ENCODE measurements around the gene MAP4K1.

Gene MAP4K1

DNA sequence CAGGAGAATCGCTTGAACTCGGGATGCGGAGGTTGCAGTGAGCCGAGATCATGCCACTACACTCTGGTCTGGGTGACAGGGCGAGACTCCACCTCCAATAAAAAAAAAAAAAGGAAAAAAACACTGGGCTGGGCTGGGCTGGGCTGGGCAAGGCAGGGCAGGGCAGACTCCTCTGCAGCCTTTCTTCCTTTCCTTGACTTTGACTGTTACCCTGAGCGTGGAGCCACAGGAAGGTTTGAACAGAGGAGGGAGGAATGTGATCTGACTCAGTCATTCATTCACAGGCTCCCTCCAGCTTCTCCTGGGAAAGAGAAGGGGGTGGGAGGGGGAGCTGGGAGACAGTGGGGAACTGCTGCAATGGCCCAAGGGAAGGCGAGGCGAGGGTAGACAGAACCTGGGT is 27.0 kb upstream of the MAP4K1 start:
- TF ChIP-seq, protein P1, sequence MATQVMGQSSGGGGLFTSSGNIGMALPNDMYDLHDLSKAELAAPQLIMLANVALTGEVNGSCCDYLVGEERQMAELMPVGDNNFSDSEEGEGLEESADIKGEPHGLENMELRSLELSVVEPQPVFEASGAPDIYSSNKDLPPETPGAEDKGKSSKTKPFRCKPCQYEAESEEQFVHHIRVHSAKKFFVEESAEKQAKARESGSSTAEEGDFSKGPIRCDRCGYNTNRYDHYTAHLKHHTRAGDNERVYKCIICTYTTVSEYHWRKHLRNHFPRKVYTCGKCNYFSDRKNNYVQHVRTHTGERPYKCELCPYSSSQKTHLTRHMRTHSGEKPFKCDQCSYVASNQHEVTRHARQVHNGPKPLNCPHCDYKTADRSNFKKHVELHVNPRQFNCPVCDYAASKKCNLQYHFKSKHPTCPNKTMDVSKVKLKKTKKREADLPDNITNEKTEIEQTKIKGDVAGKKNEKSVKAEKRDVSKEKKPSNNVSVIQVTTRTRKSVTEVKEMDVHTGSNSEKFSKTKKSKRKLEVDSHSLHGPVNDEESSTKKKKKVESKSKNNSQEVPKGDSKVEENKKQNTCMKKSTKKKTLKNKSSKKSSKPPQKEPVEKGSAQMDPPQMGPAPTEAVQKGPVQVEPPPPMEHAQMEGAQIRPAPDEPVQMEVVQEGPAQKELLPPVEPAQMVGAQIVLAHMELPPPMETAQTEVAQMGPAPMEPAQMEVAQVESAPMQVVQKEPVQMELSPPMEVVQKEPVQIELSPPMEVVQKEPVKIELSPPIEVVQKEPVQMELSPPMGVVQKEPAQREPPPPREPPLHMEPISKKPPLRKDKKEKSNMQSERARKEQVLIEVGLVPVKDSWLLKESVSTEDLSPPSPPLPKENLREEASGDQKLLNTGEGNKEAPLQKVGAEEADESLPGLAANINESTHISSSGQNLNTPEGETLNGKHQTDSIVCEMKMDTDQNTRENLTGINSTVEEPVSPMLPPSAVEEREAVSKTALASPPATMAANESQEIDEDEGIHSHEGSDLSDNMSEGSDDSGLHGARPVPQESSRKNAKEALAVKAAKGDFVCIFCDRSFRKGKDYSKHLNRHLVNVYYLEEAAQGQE (IDR thresholded peaks at IDR 0.05; ENCODE audit: low read depth) = no peak
- TF ChIP-seq TEAD4 (IDR thresholded peaks at IDR 0.05) = no peak
- TF ChIP-seq EP300 (IDR thresholded peaks at IDR 0.05; ENCODE audit: borderline replicate concordance) = no peak
- TF ChIP-seq CREB1 (IDR thresholded peaks at IDR 0.05; ENCODE audit: low read depth) = no peak
- TF ChIP-seq TCF12 (IDR thresholded peaks at IDR 0.05; ENCODE audit: low read depth) = no peak
- TF ChIP-seq FOXM1 (IDR thresholded peaks at IDR 0.05; ENCODE audit: borderline replicate concordance, low read depth) = no peak
- TF ChIP-seq, protein P2, sequence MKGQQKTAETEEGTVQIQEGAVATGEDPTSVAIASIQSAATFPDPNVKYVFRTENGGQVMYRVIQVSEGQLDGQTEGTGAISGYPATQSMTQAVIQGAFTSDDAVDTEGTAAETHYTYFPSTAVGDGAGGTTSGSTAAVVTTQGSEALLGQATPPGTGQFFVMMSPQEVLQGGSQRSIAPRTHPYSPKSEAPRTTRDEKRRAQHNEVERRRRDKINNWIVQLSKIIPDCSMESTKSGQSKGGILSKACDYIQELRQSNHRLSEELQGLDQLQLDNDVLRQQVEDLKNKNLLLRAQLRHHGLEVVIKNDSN (IDR thresholded peaks at IDR 0.05) = no peak
- TF ChIP-seq YY1 (IDR thresholded peaks at IDR 0.05; ENCODE audit: low read depth) = no peak
- no peak for TF ChIP-seq TAF1 (IDR thresholded peaks at IDR 0.05; ENCODE audit: low read depth)
- TF ChIP-seq EGR1 (IDR thresholded peaks at IDR 0.05) = no peak
- no peak for TF ChIP-seq ZBTB7A (IDR thresholded peaks at IDR 0.05; ENCODE audit: low read depth)
- TF ChIP-seq NFIC (IDR thresholded peaks at IDR 0.05) = no peak
- no peak for TF ChIP-seq CEBPB (IDR thresholded peaks at IDR 0.05)

DNA sequence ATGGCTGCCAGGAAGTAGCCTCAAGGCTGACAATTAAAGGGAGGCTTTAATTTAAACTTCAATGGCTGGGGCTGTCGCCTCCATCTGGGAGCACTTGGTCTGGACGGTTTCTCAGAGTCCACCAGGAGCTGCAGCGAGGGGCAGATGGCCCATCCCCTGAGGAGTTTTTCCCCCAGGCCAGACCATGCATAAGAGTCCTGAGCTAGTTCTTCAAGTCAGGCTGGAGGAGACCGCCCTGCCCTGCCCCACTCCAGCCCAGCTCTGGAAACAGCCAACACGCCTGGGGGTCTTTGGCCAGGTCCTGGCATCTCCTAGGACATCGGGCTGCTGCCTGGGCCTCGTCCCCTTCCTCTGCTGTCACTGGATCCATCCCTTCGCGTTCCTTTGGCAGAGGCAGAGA is 24.4 kb upstream of the MAP4K1 start:
- TF ChIP-seq TCF12 (IDR thresholded peaks at IDR 0.05; ENCODE audit: low read depth) = no peak

DNA sequence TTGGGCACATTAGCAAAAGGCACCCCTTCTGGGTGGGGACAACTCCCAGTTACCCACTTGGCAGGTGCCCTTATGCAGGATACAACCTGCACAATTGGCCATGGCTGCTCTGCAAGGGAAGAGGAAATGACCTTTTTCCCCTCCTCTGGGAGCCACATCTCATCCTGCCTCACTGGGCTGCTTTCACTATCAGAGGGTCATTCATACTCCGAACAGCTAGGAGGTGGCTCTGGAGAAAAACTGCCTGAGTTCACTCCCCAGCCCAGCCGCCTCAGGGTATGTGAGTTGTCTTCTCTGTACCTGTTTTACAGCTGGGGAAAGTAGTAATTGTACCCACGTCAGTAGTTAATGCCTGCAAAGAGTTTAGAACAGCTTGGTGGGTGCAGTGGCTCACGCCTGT is 22.6 kb upstream of the MAP4K1 start:
- TF ChIP-seq, protein P3, sequence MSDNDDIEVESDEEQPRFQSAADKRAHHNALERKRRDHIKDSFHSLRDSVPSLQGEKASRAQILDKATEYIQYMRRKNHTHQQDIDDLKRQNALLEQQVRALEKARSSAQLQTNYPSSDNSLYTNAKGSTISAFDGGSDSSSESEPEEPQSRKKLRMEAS (IDR thresholded peaks at IDR 0.05) = no peak
- TF ChIP-seq CEBPB (IDR thresholded peaks at IDR 0.05) (no peak), FOXM1 (IDR thresholded peaks at IDR 0.05; ENCODE audit: borderline replicate concordance, low read depth) (no peak), TAF1 (IDR thresholded peaks at IDR 0.05; ENCODE audit: low read depth) (no peak), NFIC (IDR thresholded peaks at IDR 0.05) (no peak), ZBTB7A (IDR thresholded peaks at IDR 0.05; ENCODE audit: low read depth) (no peak), YY1 (IDR thresholded peaks at IDR 0.05; ENCODE audit: low read depth) (no peak), TCF12 (IDR thresholded peaks at IDR 0.05; ENCODE audit: low read depth) (no peak), EGR1 (IDR thresholded peaks at IDR 0.05) (no peak), TEAD4 (IDR thresholded peaks at IDR 0.05) (no peak), RAD21 (IDR thresholded peaks at IDR 0.05; ENCODE audit: low read depth) (no peak), CREB1 (IDR thresholded peaks at IDR 0.05; ENCODE audit: low read depth) (no peak)
- TF ChIP-seq, protein P2 (IDR thresholded peaks at IDR 0.05) = no peak

DNA sequence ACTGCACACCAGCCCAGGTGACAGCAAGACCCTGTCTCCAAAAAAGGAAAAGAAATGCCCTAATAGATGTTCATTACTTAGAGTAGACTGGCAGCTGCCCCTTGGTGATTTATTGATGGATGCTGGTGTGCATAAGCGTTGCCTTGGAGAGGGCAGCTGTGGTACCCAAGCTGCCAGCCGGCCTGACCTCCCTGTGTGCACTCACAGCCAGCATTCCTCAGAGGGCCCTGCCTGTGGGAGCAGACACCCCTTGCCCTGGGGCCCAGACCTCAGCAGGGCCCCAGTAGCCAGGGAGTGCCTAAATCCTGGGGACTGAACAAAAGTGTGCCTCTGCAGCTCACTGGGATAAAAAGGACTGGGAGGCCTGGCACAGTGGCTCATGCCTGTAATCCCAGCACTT is 21.9 kb upstream of the MAP4K1 start:
- no peak for TF ChIP-seq EGR1 (IDR thresholded peaks at IDR 0.05)
- TF ChIP-seq, protein P2 (IDR thresholded peaks at IDR 0.05) = no peak
- TF ChIP-seq, protein P3 (IDR thresholded peaks at IDR 0.05) = no peak
- no peak for TF ChIP-seq TAF1 (IDR thresholded peaks at IDR 0.05; ENCODE audit: low read depth)
- TF ChIP-seq ZBTB7A (IDR thresholded peaks at IDR 0.05; ENCODE audit: low read depth) = no peak
- no peak for TF ChIP-seq CEBPB (IDR thresholded peaks at IDR 0.05)
- no peak for TF ChIP-seq FOXM1 (IDR thresholded peaks at IDR 0.05; ENCODE audit: borderline replicate concordance, low read depth)
- TF ChIP-seq NFIC (IDR thresholded peaks at IDR 0.05) = no peak
- no peak for TF ChIP-seq TCF12 (IDR thresholded peaks at IDR 0.05; ENCODE audit: low read depth)
- TF ChIP-seq EP300 (IDR thresholded peaks at IDR 0.05; ENCODE audit: borderline replicate concordance) = no peak
- TF ChIP-seq YY1 (IDR thresholded peaks at IDR 0.05; ENCODE audit: low read depth) = no peak
- TF ChIP-seq CREB1 (IDR thresholded peaks at IDR 0.05; ENCODE audit: low read depth) = no peak
- TF ChIP-seq TEAD4 (IDR thresholded peaks at IDR 0.05) = no peak
- TF ChIP-seq RAD21 (IDR thresholded peaks at IDR 0.05; ENCODE audit: low read depth) = no peak
- TF ChIP-seq, protein P1 (IDR thresholded peaks at IDR 0.05; ENCODE audit: low read depth) = no peak

DNA sequence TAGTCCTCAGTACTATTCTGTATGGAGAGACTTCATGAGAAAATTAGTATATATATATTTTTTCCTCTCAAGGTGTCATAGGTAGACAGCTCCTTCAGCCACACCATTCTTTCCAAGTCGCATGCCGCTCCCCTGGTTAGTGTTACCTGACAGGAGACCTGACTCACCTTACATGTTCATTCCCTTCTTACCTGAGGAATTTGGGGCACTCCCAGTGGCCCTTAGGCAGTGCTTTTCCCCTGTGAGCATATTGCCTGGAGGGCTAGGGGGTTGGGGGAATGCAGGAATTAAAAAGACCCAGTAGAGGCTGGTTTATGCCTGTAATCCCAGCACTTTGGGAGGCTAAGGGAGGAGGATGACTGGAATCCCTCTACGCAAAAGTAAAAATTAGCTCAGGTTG is 20.7 kb upstream of the MAP4K1 start:
- TF ChIP-seq TAF1 (IDR thresholded peaks at IDR 0.05; ENCODE audit: low read depth) (no peak), EP300 (IDR thresholded peaks at IDR 0.05; ENCODE audit: borderline replicate concordance) (no peak), YY1 (IDR thresholded peaks at IDR 0.05; ENCODE audit: low read depth) (no peak), CEBPB (IDR thresholded peaks at IDR 0.05) (no peak), EGR1 (IDR thresholded peaks at IDR 0.05) (no peak), CREB1 (IDR thresholded peaks at IDR 0.05; ENCODE audit: low read depth) (no peak), ZBTB7A (IDR thresholded peaks at IDR 0.05; ENCODE audit: low read depth) (no peak), TEAD4 (IDR thresholded peaks at IDR 0.05) (no peak), FOXM1 (IDR thresholded peaks at IDR 0.05; ENCODE audit: borderline replicate concordance, low read depth) (no peak), NFIC (IDR thresholded peaks at IDR 0.05) (no peak), RAD21 (IDR thresholded peaks at IDR 0.05; ENCODE audit: low read depth) (no peak), TCF12 (IDR thresholded peaks at IDR 0.05; ENCODE audit: low read depth) (no peak)
- TF ChIP-seq, protein P2 (IDR thresholded peaks at IDR 0.05) = no peak
- TF ChIP-seq, protein P3 (IDR thresholded peaks at IDR 0.05) = no peak
- TF ChIP-seq, protein P1 (IDR thresholded peaks at IDR 0.05; ENCODE audit: low read depth) = no peak
